GM21576 (cell line): ENCODE results near the gene SKIC8.

Experiments used
- ATAC-seq: cut with Tn5 transposase; IDR thresholded peaks from one replicate; pipeline ENCODE4 v1.9.1; 2021; ENCODE audit warnings: mild to moderate bottlenecking, moderate library complexity; ENCODE audit not compliant: unreplicated experiment

SKIC8 gene

DNA sequence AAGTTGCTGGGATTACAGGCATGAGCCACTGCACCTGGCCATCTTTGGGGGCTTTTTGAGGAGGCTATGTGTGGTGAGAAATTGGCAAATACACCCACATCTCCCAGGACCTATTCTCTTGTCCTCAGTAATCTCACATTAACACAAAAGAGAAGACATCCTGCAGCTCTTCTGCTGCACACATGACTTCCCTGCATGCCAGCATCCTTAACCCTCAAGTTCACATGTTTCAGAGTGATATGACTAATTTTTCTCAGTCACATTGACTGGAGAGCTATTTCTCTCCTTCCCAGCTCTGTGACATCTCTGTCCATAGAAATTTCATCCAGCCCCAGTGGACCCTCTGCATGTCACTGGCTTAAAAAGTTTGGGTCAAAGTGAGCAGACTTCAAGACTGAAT is 1.9 kb upstream of the SKIC8 start:
- ATAC-seq = no peak

DNA sequence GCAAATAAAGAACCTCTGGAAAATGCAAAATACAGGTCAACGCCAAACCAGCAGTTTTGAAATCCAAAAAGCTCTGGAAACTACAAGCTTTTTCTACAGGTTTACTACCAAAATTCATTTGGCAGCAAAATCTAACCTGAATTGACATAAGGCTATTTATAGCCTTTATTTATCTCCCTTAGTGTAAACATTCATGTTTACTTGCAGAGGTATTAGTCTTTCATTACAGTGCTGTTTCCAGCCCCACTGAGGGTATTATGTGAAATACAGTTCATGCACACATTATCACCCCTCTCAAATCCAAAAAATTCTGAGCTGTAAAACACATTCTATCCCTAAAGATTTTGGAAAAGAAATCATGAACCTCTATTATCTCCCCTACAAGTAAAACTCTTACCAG is 7.2 kb downstream of the SKIC8 start:
- no peak for ATAC-seq

DNA sequence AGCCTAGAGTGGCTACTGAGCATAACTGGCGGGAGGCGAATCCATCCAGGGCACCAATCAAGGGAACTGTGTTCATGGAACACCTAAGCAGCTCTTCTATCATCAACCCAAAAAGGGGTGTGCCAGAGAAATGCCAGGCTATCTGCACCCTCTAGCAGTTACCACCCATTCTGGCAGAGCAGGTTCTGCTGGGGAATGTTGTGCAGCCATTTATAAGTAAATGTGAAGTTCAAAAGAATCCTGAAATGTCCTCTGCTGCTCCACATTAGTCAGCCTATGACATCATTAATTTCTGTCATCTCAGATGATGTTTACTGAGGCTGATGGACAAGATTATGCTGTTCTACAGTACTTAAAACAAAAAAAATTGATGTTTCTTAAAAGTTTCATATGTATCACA is 7.7 kb downstream of the SKIC8 start:
- ATAC-seq = no peak

DNA sequence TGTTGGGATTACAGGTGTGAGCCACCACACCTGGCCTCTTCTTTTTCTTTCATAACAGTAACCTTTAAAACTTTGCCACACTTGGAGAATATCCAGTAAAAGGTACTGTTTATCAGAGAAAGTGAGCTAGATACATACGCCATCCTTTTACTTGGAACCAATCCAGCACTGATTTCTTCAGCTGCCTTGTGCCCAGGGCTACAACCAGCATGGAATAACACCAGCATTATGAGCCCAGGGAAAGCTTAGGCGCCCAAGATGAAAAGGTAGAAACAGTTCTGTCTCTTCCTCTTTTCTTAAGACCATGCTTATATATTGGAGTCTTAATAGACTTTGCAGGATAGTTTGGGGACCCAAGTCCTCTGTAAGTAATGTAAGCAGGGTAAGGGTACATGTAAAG is 8.4 kb downstream of the SKIC8 start:
- no peak for ATAC-seq

DNA sequence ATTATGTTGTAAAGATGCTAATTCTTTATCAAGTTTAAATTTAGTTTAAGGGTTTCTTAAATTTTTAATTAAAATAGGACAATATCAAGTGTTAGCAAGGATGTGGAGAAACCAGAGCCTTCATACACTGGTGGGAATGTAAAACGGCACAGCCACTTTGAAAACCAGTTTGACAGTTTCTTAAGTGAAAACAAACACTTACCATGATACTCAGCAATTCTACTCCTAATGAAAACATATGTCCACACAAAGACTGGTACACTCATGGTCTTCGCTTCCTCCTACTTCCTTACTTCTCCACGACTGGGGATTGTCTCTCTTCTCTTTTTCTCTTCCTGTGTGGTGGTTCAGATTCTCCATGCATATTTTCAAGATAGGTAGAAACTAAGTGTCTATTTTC is 9.2 kb downstream of the SKIC8 start:
- no peak for ATAC-seq

DNA sequence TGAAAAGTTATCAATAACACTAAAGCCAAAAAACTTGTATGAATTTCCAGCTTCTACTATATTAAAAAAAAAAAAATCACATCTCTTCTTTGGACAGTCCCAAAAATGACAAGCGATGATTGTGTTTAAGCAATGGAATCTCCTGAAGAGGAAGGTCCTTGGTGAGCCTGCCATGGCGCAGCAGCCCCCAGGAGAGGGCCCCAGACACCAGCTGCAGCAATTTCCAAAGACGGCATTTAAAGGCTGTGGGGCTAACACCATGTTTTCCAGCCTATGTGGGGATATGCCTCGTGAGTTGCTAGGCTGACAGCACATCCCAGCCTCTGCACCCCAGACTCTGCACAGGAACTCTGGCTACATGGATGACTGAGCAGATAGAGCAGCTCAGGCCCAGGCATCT is 14.7 kb downstream of the SKIC8 start:
- ATAC-seq = no peak

DNA sequence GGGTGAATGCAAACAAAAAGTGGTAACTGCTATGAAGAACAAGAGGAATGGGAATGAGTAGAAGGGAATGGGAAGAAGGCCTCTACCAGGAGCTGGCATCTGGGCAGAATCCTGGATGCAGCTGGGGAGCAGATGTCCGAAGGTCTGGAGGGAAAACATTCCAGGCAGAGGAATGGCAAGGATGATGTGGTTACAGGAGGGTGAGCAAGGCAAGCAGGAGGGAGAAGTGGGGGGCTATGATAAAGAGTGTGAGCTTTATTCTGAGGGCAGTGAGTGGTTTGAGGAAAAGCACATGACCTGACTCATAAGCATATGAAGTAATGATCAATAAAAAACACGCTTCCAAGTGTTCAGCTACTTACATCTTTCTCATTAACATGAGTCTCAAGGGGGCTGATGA is 17.1 kb downstream of the SKIC8 start:
- ATAC-seq = no peak

DNA sequence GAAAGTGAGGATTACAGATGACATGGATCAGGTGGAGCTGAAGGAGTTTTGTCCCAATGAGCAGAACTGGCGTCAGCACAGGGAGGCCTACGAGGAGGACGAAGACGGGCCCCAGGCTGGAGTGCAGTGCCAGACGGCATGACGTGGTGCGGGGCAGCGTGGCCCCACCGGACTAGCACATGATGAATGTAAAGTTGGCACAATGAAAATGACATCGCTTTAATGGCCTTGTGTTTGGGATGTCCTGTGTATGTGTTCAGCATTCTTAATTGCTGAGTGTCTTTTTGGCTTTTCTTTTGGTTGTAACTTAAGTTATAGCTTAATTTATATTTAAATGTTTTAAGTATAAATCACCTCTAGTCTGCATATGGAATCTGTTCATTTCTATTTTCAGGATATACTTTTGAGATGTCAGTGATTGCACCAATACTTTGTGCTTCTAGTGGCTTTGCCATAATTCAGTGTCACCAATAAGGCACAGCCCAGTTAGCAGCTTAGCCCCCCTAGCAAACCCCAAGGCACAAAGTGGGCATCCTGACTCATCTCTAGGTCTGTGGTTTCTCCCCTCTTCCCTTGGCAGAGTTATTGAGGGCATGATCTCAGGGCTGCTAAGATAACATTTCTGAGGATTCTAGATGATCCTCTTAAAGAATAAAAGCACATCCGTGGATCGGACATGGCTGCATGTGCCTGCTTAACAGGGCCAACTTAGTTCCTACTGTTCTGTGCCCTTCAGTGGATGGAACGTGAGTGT is 18.9 kb downstream of the SKIC8 start:
- no peak for ATAC-seq

DNA sequence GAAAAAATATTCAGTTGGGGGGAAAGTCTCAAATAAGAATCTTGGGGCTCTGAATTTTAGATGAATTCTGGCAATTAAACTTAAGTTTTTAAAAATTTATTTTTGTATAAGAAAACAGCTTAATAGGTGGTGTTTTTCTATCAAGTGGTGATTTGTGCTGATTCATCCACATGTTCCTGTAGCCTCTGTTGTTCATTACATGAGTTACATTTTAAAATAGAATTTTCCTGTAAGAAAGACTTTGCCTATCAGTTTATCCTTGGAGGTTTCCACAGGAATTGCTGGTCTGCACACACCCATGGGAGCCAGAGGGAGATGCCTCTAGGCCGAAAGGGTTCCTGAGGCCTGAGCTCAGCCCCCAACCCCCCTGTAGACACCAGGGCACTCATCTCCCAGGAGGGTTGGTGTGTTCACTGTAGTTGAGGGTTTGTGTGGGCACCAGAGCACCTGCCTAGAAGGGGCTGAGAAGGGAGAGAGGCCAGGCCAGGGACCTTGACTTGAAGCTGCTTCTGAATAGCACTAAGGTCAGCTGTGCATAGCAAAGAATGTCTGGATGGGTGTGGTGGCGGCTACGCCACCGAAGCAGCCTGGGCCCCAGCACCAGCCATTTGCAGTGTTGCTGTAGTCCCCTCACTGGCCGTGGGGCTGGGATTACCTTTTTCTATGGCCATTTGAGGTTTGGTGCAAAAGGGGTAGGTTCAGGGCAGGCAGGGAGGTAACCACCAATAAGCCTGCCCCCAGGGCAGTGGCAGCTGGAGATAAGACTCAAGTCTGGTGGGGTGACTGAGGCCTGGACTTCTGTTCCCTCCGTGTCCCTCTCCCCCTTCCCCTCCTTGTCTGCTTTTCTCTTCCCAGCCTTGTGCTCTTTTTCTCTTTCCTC is 23.1 kb downstream of the SKIC8 start:
- ATAC-seq = no peak

DNA sequence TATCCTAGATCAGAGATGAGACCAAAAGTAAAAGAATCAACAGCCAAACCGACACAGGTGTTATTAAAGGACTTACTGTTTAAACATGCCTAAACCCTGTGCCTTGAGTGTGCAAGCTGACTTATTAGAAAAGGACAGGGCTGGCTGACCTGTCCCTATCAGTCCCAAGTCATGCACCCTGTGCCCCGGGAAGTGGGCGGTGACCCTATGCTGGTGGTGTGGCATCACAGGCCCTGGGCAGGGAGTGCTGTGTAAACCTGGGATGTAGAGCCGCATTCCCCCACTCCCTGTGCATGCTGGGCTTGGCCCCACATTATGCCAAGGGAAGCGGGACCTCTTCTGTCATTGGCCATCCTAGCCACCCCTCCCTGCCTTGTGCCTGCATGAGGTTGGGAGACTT is 24.4 kb downstream of the SKIC8 start:
- no peak for ATAC-seq

DNA sequence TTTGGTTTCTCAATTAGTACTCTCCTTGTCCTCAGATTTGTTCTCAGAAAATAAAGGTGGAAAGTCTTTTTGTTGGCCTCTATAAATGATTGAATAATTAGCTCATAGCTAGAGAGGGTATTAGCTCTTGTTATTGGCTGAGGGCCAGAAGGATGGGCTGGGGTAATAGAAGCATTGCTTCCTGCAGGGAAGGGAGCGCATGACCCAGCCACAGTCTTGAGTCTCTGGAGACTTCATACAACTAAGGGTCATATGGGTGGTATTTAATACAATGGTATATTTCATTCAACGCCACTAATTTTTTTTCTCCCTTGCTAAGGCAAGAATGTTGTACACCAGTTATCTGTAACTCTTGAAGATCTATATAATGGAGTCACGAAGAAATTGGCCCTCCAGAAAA is 26.6 kb downstream of the SKIC8 start:
- no peak for ATAC-seq

DNA sequence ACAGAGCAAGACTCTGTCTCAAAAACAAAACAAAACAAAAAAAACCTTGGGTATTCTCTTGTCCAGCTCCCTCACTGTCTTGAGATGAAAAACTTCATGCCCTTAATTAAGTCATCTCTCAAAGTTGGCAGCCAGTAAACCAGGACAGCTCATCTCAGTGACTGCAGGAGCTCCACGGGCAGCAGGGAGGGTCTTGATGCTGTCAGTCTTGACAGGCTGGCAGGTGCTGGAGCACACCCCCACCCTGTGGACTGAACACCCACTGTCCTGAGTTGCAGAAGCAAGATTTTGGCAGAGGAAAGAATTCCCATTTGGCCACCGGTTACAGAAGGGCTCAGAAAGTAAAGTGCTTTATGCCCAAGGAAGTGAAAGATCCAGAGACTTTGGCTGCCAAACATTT is 27.1 kb downstream of the SKIC8 start:
- no peak for ATAC-seq

DNA sequence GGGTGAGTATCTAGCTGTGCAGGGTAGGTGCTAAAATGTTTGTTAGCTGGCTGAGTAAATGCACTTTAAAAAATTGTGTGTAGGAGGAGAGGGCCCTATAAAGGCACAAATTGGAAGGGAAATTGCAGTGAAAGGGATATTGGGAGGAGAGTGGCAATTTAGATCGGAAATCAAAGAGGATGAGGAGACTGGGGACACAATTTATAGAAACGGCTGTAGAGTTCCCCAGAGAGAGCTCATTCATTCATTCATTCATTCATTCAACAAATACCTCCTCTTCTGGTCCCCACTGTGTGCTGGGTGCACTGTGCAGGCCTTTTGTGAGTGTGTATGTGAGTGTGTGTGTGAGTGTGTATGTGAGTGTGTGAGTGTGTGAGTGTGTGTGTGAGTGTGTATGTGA is 32.6 kb downstream of the SKIC8 start:
- no peak for ATAC-seq

DNA sequence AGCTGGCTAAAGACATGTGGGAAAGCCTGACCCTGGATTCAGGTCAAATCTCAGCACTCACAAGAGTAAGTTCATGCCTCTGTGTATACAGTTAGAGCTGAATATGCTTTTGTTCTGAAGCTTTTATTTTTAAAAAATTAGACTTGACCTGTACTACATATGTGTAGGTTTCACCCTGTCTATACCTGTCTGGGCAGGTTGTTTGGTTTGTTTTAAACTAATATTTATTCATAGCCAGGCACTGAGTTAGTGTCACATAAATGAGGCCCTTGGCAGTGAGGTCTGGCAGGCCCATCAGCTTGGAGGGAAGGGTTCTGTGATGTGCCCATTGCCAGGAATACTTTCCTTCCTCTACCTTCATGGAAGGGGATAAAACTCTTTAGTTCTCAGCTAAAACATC is 33.2 kb downstream of the SKIC8 start:
- ATAC-seq = no peak

DNA sequence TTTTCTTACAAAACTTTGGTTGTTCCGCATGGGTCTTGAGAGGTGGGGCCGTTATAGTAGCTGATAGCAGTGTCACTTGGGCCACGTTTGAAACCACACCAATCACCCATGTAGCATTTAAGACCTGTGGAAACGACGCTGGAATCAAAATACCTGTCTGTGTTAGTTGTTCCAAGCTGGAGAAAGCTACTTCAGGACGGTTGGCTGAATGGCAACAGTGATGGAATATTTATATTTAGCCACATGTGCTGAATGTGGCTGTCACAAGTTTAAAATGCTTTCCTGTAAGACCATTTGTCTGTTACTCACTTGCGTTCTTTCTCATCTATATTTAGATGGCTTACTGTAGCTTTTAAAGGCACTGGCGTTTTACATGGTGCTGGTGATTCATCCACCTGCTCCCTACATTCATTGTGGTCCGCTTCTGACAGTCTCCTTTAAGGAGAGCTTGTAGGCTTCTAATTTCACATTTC is 33.6 kb downstream of the SKIC8 start:
- no peak for ATAC-seq

DNA sequence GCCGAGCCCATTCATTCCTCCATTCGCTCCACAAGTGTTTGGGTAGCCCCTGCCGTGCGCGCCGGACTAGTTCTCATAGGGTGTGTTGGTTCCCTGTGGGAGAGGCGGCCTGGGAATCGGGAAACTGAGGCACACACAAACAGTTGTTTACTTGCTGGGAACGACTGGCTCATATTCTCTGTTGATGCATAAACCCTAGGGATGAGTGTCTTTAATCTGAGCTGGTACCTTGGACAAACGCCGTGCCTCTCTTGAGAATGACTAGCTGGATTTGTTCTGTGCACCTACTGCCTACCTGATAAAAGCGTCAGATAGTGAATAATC is 34.3 kb downstream of the SKIC8 start:
- no peak for ATAC-seq

DNA sequence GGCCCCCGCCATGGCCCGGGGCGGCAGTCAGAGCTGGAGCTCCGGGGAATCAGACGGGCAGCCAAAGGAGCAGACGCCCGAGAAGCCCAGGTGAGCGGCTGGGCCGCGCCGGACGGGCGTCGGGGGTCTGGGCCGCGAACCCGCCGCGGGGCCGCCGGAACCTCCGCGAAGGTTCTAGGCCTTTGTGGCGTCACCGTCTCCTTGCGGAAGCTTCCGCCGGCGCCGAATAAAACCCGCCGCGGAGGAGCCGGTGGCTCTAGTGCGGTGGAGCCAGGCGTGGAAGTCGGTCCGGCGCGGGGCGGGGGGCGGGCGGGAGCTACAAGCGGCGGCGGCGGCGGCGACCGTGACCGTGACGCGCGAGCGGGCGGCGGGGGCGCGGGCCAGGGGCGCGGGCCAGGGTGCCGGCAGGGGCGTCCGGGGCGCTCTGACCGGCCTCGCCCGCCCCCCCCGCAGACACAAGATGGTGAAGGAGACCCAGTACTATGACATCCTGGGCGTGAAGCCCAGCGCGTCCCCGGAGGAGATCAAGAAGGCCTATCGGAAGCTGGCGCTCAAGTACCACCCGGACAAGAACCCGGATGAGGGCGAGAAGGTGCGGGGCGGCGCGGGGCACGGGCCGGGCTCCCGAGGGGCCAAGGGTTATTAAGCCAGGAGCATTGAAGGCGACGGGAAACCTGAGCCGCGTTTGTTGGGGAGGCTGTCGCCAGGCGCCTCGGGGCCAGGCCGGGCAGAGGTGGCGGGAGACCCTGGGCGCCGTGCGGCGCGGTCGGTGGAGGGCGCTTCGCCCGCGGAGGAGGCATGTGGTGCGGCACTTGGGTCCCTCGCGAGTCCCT is 34.9 kb downstream of the SKIC8 start, which contains the start of gene DNAJA4:
Gene DNAJA4 (plus strand): TSS at position 259 of the 833 bp plus-strand sequence. CDS start 202 bp downstream, at position 461.
- no peak for ATAC-seq

DNA sequence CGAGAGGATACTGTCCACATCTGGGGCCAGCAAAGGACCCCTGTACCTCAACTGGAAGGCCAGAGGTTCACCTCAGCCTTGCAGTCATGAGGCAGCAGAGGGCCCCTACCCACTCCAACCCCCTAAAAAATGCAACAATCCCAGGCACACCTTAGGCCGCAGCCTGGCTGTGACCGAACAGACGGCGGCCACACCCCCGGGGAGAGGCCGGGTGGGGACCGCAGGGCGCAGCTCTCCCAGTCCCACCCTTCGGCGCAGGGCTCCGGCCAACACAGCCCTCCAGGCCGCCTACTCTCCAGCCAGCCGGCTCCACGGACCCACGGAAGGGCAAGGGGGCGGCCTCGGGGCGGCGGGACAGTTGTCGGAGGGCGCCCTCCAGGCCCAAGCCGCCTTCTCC is 35.5 kb downstream of the SKIC8 start:
- no peak for ATAC-seq

DNA sequence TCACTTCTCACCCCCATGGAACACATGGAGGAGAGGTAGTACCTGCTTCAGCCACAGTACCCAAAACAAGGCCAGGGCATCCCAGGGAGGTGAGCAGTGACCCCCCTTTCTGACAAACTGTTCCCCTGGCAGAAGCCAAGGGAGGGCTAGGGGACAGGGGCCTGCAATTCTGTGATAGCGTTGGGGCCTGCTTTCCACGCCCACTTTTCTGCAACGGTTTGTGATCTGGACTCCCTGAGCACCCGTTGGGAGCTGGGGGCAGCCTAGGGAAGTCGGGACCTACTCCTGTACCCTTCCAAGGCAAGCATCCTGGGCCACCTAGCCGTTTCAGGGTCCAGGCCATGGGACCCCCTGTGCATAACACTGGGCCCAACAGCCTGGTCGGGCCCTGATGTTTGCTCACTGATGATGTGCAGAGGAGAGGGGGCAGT is 36.0 kb downstream of the SKIC8 start:
- no peak for ATAC-seq

DNA sequence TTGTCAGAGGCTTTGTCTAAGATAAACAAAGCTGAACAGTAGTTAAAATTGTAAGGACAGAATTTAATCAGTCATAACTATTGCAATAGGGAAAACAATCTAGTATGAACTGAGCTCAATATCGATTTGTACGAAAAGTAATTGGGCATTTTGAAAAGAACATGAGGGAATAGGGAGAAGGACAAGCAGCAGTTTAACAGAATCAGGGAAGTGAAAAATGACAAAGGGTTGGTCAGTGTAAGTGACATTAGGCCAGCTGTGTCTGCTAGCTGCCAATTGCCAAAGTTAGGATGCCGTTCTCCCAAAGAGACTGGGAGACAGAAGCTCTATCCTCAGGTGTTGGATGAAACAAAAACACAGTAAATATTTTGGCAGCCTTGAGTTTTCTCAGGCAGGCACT is 38.3 kb downstream of the SKIC8 start:
- no peak for ATAC-seq

DNA sequence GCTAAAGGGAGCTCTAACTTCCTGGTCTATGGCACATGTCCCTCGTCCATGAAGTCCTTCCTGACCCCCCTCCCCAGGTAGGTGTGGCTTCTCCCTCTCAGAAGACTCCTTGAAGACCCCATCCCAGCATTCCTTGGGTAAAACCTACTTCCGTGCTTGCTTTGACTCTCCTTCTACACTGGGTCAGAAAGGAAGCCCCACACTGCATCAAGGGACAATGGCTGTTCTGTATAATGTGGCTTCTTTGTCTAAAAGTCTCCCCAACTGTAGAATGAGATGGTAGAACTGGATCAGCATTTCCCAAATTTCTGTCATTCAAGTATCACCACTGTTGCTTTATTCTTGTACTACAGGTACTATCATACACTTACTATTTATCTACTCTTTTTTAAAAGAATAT is 38.9 kb downstream of the SKIC8 start:
- ATAC-seq = no peak
